Measurements from ENCODE around the gene CNEP1R1. TPM values are rescaled to one million over a fixed set of nuclear protein-coding genes. Genes with fewer than 3 reads are reported as not detected.

Gene CNEP1R1
- total RNA-seq, 4 donors from 2014 or later = 11.7 to 24.9 (median 16.1) TPM

DNA sequence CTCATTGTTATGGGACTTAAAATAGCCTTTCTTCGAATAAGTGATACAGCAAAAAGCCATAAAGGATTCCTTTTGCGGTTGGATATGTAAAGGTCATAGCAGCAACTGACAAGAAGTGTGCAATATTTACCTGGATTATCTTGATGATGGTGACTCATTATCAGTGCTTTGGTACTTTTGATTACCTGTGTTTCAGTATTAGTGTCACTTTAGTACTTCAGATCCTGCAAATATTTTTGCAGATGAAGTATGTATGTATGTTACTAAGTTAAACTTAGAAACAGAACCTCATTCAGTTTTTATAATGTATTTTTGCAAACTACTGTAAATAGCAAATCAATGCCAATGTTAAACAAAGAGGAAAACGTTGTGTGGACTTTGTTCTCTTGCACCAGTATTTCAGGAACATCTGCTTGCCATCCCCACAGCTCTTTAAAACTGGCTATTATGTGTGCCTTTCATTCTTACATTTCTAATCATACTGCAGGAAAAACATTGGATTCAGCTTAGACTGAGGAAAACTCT lies 10.5 kb downstream of the CNEP1R1 start:
- ATAC-seq (no peak), DNase-seq (no peak)
- TF ChIP-seq POLR2A (IDR thresholded peaks at IDR 0.05) = no peak
- TF ChIP-seq, protein P1, sequence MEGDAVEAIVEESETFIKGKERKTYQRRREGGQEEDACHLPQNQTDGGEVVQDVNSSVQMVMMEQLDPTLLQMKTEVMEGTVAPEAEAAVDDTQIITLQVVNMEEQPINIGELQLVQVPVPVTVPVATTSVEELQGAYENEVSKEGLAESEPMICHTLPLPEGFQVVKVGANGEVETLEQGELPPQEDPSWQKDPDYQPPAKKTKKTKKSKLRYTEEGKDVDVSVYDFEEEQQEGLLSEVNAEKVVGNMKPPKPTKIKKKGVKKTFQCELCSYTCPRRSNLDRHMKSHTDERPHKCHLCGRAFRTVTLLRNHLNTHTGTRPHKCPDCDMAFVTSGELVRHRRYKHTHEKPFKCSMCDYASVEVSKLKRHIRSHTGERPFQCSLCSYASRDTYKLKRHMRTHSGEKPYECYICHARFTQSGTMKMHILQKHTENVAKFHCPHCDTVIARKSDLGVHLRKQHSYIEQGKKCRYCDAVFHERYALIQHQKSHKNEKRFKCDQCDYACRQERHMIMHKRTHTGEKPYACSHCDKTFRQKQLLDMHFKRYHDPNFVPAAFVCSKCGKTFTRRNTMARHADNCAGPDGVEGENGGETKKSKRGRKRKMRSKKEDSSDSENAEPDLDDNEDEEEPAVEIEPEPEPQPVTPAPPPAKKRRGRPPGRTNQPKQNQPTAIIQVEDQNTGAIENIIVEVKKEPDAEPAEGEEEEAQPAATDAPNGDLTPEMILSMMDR (IDR thresholded peaks at IDR 0.05 in 4 of 5, conservative IDR thresholded peaks at IDR 0.05 in 1 of 5) = no peak
- H3K27me3 ChIP-seq = no peaks in the 10 kb centered on the region
- in situ Hi-C loops (cut with MboI; ENCODE audit: low sequenced_read_pairs in 4 of 4) = loop anchor here in 2 of 4 donors (10.0 to 25.0 kb wide), 2 partner anchors 327 to 629 kb away; partner anchors contain the start of gene BRD7 (in 1 of the 2)
- peaks cover 0 to 52% of the 10 kb centered on the region in 2 donors for H3K36me3 ChIP-seq
- no peaks in the 10 kb centered on the region for H3K4me1 ChIP-seq
- intact Hi-C loops (cut with DNase I; ENCODE audit: low total_unique reads) = no loop called here
- no peaks in the 10 kb centered on the region for H3K9me3 ChIP-seq
- no peak overlapping the region for H3K27ac ChIP-seq
- no peak overlapping the region for H3K4me3 ChIP-seq

- intact Hi-C loops (cut with DNase I; ENCODE audit: low total_unique reads) = no loop called here
- peaks cover 0 to 46% of the 10 kb centered on the region in 2 donors for H3K36me3 ChIP-seq
- in situ Hi-C loops (cut with MboI; ENCODE audit: low sequenced_read_pairs in 4 of 4) = loop anchor here in 2 of 4 donors (10.0 to 25.0 kb wide), 2 partner anchors 326 to 628 kb away; partner anchors contain the start of gene BRD7 (in 1 of the 2)
- TF ChIP-seq, protein P1 (IDR thresholded peaks at IDR 0.05 in 4 of 5, conservative IDR thresholded peaks at IDR 0.05 in 1 of 5) = no peak
- TF ChIP-seq POLR2A (IDR thresholded peaks at IDR 0.05) = no peak
- H3K27me3 ChIP-seq = no peaks in the 10 kb centered on the region
- no peaks in the 10 kb centered on the region for H3K4me1 ChIP-seq
- H3K9me3 ChIP-seq = no peaks in the 10 kb centered on the region
- no peak overlapping the region for H3K27ac ChIP-seq
- no peak for ATAC-seq
- DNase-seq = no peak
- H3K4me3 ChIP-seq = no peak overlapping the region
Observed at GRCh38 chr16:50036426-50036825, 11.4 kb downstream of the CNEP1R1 start.

GRCh38 chr16:50037662-50038220 lies 12.7 kb downstream of the CNEP1R1 start:
- H3K36me3 ChIP-seq = peaks cover 0 to 36% of the 10 kb centered on the region in 2 donors
- TF ChIP-seq, protein P1 (IDR thresholded peaks at IDR 0.05 in 4 of 5, conservative IDR thresholded peaks at IDR 0.05 in 1 of 5) = no peak
- TF ChIP-seq POLR2A (IDR thresholded peaks at IDR 0.05) = no peak
- DNase-seq (no peak), ATAC-seq (no peak)
- in situ Hi-C loops (cut with MboI; ENCODE audit: low sequenced_read_pairs in 4 of 4) = loop anchor here in 2 of 4 donors (10.0 to 25.0 kb wide), 2 partner anchors 325 to 627 kb away; partner anchors contain the start of gene BRD7 (in 1 of the 2)
- H3K9me3 ChIP-seq = no peaks in the 10 kb centered on the region
- H3K27ac ChIP-seq = peak overlapping the region in 1 of 4 donors; percentile 21
- H3K4me1 ChIP-seq = no peaks in the 10 kb centered on the region
- intact Hi-C loops (cut with DNase I; ENCODE audit: low total_unique reads) = no loop called here
- H3K27me3 ChIP-seq = no peaks in the 10 kb centered on the region
- no peak overlapping the region for H3K4me3 ChIP-seq

DNA sequence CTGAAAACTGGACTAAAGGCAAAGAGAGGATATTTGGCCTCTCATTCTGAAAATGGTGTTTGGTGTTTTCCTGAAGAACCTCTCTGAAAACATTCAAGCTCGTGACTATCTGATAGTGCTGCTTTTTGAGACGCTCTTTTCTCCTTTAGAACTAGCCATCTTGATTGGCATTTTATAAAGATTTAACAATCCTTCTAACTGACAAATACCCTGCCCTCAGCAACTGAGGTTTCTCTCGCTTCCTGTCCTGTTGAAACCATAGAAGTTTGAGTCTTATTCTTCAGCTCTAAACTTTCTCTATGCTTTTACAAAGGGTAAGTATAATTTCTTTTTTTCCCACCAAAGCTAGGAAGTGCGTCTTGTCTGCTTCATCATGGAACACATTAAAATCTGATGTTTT lies 13.3 kb downstream of the CNEP1R1 start:
- Histone ChIP-seq H3K27ac (peak overlapping the region in 1 of 4 donors; percentile 21), H3K4me1 (no peaks in the 10 kb centered on the region), H3K9me3 (no peaks in the 10 kb centered on the region), H3K27me3 (no peaks in the 10 kb centered on the region), H3K36me3 (peaks cover 0 to 31% of the 10 kb centered on the region in 2 donors), H3K4me3 (no peak overlapping the region)
- ATAC-seq (no peak), DNase-seq (no peak)
- TF ChIP-seq, protein P1 (IDR thresholded peaks at IDR 0.05 in 4 of 5, conservative IDR thresholded peaks at IDR 0.05 in 1 of 5) = no peak
- TF ChIP-seq POLR2A (IDR thresholded peaks at IDR 0.05) = no peak
- intact Hi-C loops (cut with DNase I; ENCODE audit: low total_unique reads) (no loop called here), in situ Hi-C loops (cut with MboI; ENCODE audit: low sequenced_read_pairs in 4 of 4) (loop anchor here in 2 of 4 donors (10.0 to 25.0 kb wide), 2 partner anchors 324 to 627 kb away; partner anchors contain the start of gene BRD7 (in 1 of the 2))
